Fibroblast of lung (primary cell): ENCODE results near the gene NR2F1-AS1. TPM values are rescaled to one million over a fixed set of nuclear protein-coding genes. Genes with fewer than 3 reads are reported as not detected.
A peak's percentile ranks its signal among the peaks of the same experiment; 100 is the strongest.

Experiments
- DNase-seq, 2 donors: peaks; one replicate each; pipeline versions ENCODE4 v3.0.0 to v3.0.0-alpha.2; 2010; ENCODE audit warnings: low read depth in 2 of 2
- H2AFZ ChIP-seq: 2 replicates; pipeline ENCODE4 v1.5.1; 2012; ENCODE audit warnings: low read length, control low read depth, inconsistent platforms
- H3K27ac ChIP-seq: 2 replicates; pipeline ENCODE4 v1.5.1; 2011; ENCODE audit warnings: low read length, control low read depth; ENCODE audit not compliant: insufficient read depth
- H3K27me3 ChIP-seq: 2 replicates; pipeline ENCODE4 v1.5.1; 2011; ENCODE audit warnings: mild to moderate bottlenecking, low read length; ENCODE audit not compliant: control insufficient read depth, insufficient read depth
- H3K36me3 ChIP-seq: 2 replicates; pipeline ENCODE4 v1.5.1; 2011; ENCODE audit warnings: low read length; ENCODE audit not compliant: control insufficient read depth, insufficient read depth
- H3K4me1 ChIP-seq: 2 replicates; pipeline ENCODE4 v1.5.1; 2011; ENCODE audit warnings: low read length; ENCODE audit not compliant: control insufficient read depth, insufficient read depth; ENCODE audit errors: extremely low read depth
- H3K4me2 ChIP-seq: 2 replicates; pipeline ENCODE4 v1.5.1; 2011; ENCODE audit warnings: low read length, control low read depth; ENCODE audit not compliant: insufficient read depth; ENCODE audit errors: extremely low read depth
- H3K4me3 ChIP-seq, 4 experiments: fragments of 200-600 bp in 1 of 4; sonication (generic) in 1 of 4; replicated peaks in 1 of 4; 2 replicates each; pipeline ENCODE4 v1.5.1; 2011 to 2016; ENCODE audit warnings: low read length in 4 of 4, low read depth in 3 of 4, mild to moderate bottlenecking in 3 of 4, control low read depth in 2 of 4, inconsistent platforms in 1 of 4, mixed read lengths in 1 of 4; ENCODE audit not compliant: insufficient read depth in 1 of 4; ENCODE audit errors: control extremely low read depth in 1 of 4
- H3K79me2 ChIP-seq: 2 replicates; pipeline ENCODE4 v1.5.1; 2012; ENCODE audit warnings: mild to moderate bottlenecking, low read length, inconsistent platforms; ENCODE audit not compliant: control insufficient read depth, insufficient read depth
- H3K9ac ChIP-seq: 2 replicates; pipeline ENCODE4 v1.5.1; 2011; ENCODE audit warnings: mild to moderate bottlenecking, low read length, control low read depth; ENCODE audit not compliant: insufficient read depth
- H3K9me3 ChIP-seq: 2 replicates; pipeline ENCODE4 v1.5.1; 2012; ENCODE audit warnings: low read depth, low read length; ENCODE audit not compliant: control insufficient read depth, insufficient read depth
- H4K20me1 ChIP-seq: 2 replicates; pipeline ENCODE4 v1.5.1; 2011; ENCODE audit warnings: low read length; ENCODE audit not compliant: control insufficient read depth, insufficient read depth; ENCODE audit errors: extremely low read depth
- CTCF ChIP-seq, 2 donors: IDR thresholded peaks in 1 of 2; conservative IDR thresholded peaks in 1 of 2; 1 replicate in 1 of 2; 2 replicates in 1 of 2; pipeline ENCODE4 v1.5.1; 2011 to 2012; ENCODE audit warnings: low read length in 2 of 2, control low read depth in 1 of 2, inconsistent platforms in 1 of 2, low read depth in 1 of 2, mild to moderate bottlenecking in 1 of 2
- EZH2 ChIP-seq: IDR thresholded peaks from 2 replicates; pipeline ENCODE4 v1.5.1; 2012; ENCODE audit warnings: low read length, control low read depth, mild to moderate bottlenecking; ENCODE audit errors: missing control alignments
- polyA plus RNA-seq, 2 donors: library from polyadenylated mRNA; depleted of rRNA in 1 of 2; stranded (reverse) in 1 of 2; unstranded in 1 of 2; fragments of >200 nt; gene quantifications; 2 replicates each; pipeline ENCODE4 v1.2.1, GENCODE V29; 2011 to 2012; ENCODE audit warnings: missing spikeins in 1 of 2
- total RNA-seq: library from RNA; depleted of rRNA; stranded (reverse); fragments of >200 nt; gene quantifications from 2 replicates; pipeline ENCODE4 v1.2.1, GENCODE V29; 2014

Gene NR2F1-AS1
- total and polyA plus RNA-seq, 2 donors (not counting 1 experiment from before 2014, with no cell fraction given) = 29.6 to 44.6 TPM

GRCh38 chr5:93606382-93606752, 25.3 kb upstream of the NR2F1-AS1 start:
- Histone ChIP-seq H3K9ac (no peak overlapping the region), H2AFZ (no peak overlapping the region), H3K4me2 (no peak overlapping the region), H3K4me1 (peaks cover 4% of the 10 kb centered on the region), H3K27ac (no peak overlapping the region), H3K36me3 (no peaks in the 10 kb centered on the region), H3K27me3 (peaks cover 6% of the 10 kb centered on the region), H3K79me2 (peaks cover 26% of the 10 kb centered on the region), H3K4me3 (no peak overlapping the region), H3K9me3 (no peaks in the 10 kb centered on the region), H4K20me1 (no peaks in the 10 kb centered on the region)
- TF ChIP-seq EZH2 (no peak), CTCF (conservative IDR thresholded peaks at IDR 0.05 in 1 of 2, IDR thresholded peaks at IDR 0.05 in 1 of 2; ENCODE audit: low read depth in 1 of 2, low read length in 2 of 2) (no peak)
- no peak for DNase-seq

DNA sequence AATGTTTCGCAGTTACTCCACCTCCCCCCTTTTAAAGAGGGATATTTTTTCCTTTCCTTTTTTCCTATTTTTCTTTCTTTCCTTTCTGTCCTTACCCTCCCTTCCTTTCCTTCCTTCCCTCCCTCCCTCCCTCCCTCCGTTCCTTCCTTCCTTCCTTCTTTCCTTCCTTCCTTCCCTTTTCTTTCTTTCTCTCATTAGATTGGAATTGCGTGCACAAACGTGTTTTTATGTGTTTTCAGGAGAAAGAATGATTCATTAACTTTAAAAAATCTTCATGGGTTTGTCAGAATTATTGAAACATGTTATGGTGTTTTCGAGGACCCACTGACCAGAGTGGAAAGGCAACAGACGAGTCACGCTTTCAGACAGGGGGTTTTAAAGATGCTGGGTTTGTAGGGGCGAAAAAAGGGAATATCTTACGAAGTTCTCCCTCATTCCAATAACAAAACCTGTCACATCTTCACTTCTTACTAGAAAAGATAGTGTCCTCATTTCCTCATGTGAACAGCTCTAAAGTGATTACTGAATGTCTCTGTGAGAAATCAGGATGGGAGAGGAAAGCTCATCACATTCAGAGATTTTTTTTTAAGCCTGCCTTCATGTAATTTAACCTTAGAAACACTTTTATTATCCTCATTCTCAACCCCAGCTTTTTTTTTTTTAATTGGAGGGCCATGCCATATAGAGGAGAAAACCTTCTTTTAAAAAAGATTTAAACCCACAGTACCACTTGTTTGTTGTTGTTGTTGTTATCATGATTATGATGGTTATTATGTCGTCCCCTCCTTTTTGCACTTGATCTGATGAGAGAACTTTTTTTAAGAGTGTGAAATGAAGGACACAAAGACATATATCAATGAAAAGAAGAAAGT, 23.9 kb upstream of the NR2F1-AS1 start:
- H3K27ac ChIP-seq = peak overlapping the region; percentile 91

More for the DNA sequence above, 23.9 kb upstream of the NR2F1-AS1 start:
- no peak for DNase-seq
- Histone ChIP-seq H4K20me1 (no peaks in the 10 kb centered on the region), H3K9me3 (no peaks in the 10 kb centered on the region), H3K79me2 (peaks cover 32% of the 10 kb centered on the region), H3K36me3 (no peaks in the 10 kb centered on the region), H3K9ac (peak overlapping the region; percentile 29), H2AFZ (no peak overlapping the region), H3K4me2 (peak overlapping the region; percentile 64), H3K4me3 (peak overlapping the region; percentile 4 to 61 (median 34)), H3K4me1 (peaks cover 10% of the 10 kb centered on the region), H3K27me3 (no peaks in the 10 kb centered on the region)
- TF ChIP-seq EZH2 (no peak), CTCF (conservative IDR thresholded peaks at IDR 0.05 in 1 of 2, IDR thresholded peaks at IDR 0.05 in 1 of 2; ENCODE audit: low read depth in 1 of 2, low read length in 2 of 2) (no peak)
